Measurements from ENCODE around the gene SERTAD1. TPM values are rescaled to one million over a fixed set of nuclear protein-coding genes. Genes with fewer than 3 reads are reported as not detected.

The SERTAD1 gene
- total RNA-seq, 2 donors from 2014 or later: 12.7 to 27.2 TPM

GRCh38 chr19:40377876-40378385 is 47.9 kb downstream of the SERTAD1 start:
- DNase-seq (ENCODE audit: low spot score): no peak
- no peak for TF ChIP-seq CTCF (IDR thresholded peaks at IDR 0.05)
- peaks cover 35% of the 10 kb centered on the region for H3K36me3 ChIP-seq

GRCh38 chr19:40376286-40376862 is 49.4 kb downstream of the SERTAD1 start:
- DNase-seq (ENCODE audit: low spot score): no peak
- H3K9me3 ChIP-seq: no peaks in the 10 kb centered on the region
- H3K27ac ChIP-seq: no peak overlapping the region
- peaks cover 50% of the 10 kb centered on the region for H3K36me3 ChIP-seq
- H3K27me3 ChIP-seq: no peaks in the 10 kb centered on the region
- H3K4me1 ChIP-seq: no peaks in the 10 kb centered on the region
- no peak for TF ChIP-seq CTCF (IDR thresholded peaks at IDR 0.05)
- H3K4me3 ChIP-seq: no peak overlapping the region

More at GRCh38 chr19:40377876-40378385, 47.9 kb downstream of the SERTAD1 start:
- H3K27me3 ChIP-seq: no peaks in the 10 kb centered on the region
- H3K4me1 ChIP-seq: no peaks in the 10 kb centered on the region
- H3K27ac ChIP-seq: no peak overlapping the region
- no peaks in the 10 kb centered on the region for H3K9me3 ChIP-seq
- no peak overlapping the region for H3K4me3 ChIP-seq

- DNase-seq (ENCODE audit: low spot score): no peak
- Histone ChIP-seq H3K36me3 (peaks cover 66% of the 10 kb centered on the region), H3K9me3 (no peaks in the 10 kb centered on the region), H3K27ac (no peak overlapping the region), H3K27me3 (no peaks in the 10 kb centered on the region), H3K4me3 (no peak overlapping the region), H3K4me1 (no peaks in the 10 kb centered on the region)
- TF ChIP-seq CTCF (IDR thresholded peaks at IDR 0.05): no peak
Observed at GRCh38 chr19:40374084-40374483, 51.7 kb downstream of the SERTAD1 start.

GRCh38 chr19:40371802-40372122 is 54.0 kb downstream of the SERTAD1 start:
- no peak overlapping the region for H3K27ac ChIP-seq
- peaks cover 0 to under 1% of the 10 kb centered on the region in 2 donors for H3K4me1 ChIP-seq
- no peak for DNase-seq (ENCODE audit: low spot score)
- H3K27me3 ChIP-seq: no peaks in the 10 kb centered on the region
- TF ChIP-seq CTCF (IDR thresholded peaks at IDR 0.05): no peak
- H3K4me3 ChIP-seq: no peak overlapping the region
- H3K36me3 ChIP-seq: peaks cover 78% of the 10 kb centered on the region
- no peaks in the 10 kb centered on the region for H3K9me3 ChIP-seq

Other genes with a start within 250 kb of the SERTAD1 start
- 10 to 100 TPM; 12.3 to 13.6 TPM for gene MAP3K10, start 234.6 kb downstream of the SERTAD1 start, total RNA-seq
- gene TTC9B, start 207.6 kb downstream of the SERTAD1 start, total RNA-seq: not detected
- gene CCNP, start 199.3 kb downstream of the SERTAD1 start, total RNA-seq: not detected
- gene AKT2, start 140.6 kb downstream of the SERTAD1 start, total RNA-seq: 10 to 100 TPM; 63.3 to 76.7 TPM
- gene C19orf47, start 77.6 kb downstream of the SERTAD1 start, total RNA-seq: 10 to 100 TPM; 58.2 to 88.2 TPM
- gene PLD3, start 77.3 kb downstream of the SERTAD1 start, total RNA-seq: 100 to 1,000 TPM; 273 to 315 TPM
- 1 to 10 TPM in 1 of 2 donors, not detected in 1; 1.0 TPM for gene HIPK4, start 35.8 kb downstream of the SERTAD1 start, total RNA-seq
- gene PRX, start 12.6 kb downstream of the SERTAD1 start, total RNA-seq: 1 to 10 TPM; 4.8 to 5.1 TPM
- 10 to 100 TPM; 19.2 to 25.4 TPM for gene SERTAD3, start 18.3 kb upstream of the SERTAD1 start, total RNA-seq
- 100 to 1,000 TPM; 123 to 199 TPM for gene BLVRB, start 39.8 kb upstream of the SERTAD1 start, total RNA-seq
- 1 to 10 TPM; 5.2 to 5.5 TPM for gene SPTBN4, start 41.0 kb upstream of the SERTAD1 start, total RNA-seq
- 10 to 100 TPM; 15.8 to 35.6 TPM for gene SHKBP1, start 150.9 kb upstream of the SERTAD1 start, total RNA-seq
- 100 to 1,000 TPM; 152 to 257 TPM for gene LTBP4, start 175.4 kb upstream of the SERTAD1 start, total RNA-seq

All from right atrium auricular region (tissue), 2 donors.